ENCODE results near the gene RNF150. TPM values are rescaled to one million over a fixed set of nuclear protein-coding genes. Genes with fewer than 3 reads are reported as not detected.

Gene RNF150
- total RNA-seq, 2 donors from 2014 or later, result 2.3 to 4.6 TPM

DNA sequence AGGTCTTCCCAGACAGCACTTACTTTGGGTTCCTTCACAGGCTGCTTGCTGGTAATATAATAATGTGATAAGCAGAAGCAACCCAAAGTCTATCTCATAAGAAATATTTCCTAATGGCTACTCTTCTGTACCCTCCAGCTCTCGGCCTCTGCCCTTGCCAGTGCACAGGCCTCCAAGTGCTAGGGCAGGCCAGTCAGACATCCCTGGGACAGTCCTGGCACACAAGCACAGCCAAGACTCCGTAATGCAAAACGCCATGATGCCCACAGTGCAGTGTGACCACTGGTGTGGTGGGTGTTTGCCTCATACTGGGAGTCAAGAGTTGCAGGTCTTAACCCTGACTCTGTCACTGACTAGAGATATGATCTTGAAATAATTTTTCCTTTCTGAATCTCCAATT lies 35.1 kb downstream of the RNF150 start:
- TF ChIP-seq, protein P1, sequence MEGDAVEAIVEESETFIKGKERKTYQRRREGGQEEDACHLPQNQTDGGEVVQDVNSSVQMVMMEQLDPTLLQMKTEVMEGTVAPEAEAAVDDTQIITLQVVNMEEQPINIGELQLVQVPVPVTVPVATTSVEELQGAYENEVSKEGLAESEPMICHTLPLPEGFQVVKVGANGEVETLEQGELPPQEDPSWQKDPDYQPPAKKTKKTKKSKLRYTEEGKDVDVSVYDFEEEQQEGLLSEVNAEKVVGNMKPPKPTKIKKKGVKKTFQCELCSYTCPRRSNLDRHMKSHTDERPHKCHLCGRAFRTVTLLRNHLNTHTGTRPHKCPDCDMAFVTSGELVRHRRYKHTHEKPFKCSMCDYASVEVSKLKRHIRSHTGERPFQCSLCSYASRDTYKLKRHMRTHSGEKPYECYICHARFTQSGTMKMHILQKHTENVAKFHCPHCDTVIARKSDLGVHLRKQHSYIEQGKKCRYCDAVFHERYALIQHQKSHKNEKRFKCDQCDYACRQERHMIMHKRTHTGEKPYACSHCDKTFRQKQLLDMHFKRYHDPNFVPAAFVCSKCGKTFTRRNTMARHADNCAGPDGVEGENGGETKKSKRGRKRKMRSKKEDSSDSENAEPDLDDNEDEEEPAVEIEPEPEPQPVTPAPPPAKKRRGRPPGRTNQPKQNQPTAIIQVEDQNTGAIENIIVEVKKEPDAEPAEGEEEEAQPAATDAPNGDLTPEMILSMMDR (IDR thresholded peaks at IDR 0.05), result no peak
- TF ChIP-seq POLR2A (IDR thresholded peaks at IDR 0.05), result no peak
- Histone ChIP-seq H3K36me3 (replicated peaks in 1 of 2; ENCODE audit: insufficient read depth in 1 of 2, low read depth in 2 of 2) (no peaks in the 10 kb centered on the region), H3K4me1 (no peaks in the 10 kb centered on the region), H3K9me3 (no peaks in the 10 kb centered on the region), H3K27me3 (no peaks in the 10 kb centered on the region), H3K27ac (no peak overlapping the region), H3K4me3 (no peak overlapping the region)
- DNase-seq (no peak), ATAC-seq (no peak)
- intact Hi-C loops (cut with DNase I), result no loop called here
- WGBS, 2 donors, result 80 to 83% methylated on average over 3 of the region's 3 CpGs

DNA sequence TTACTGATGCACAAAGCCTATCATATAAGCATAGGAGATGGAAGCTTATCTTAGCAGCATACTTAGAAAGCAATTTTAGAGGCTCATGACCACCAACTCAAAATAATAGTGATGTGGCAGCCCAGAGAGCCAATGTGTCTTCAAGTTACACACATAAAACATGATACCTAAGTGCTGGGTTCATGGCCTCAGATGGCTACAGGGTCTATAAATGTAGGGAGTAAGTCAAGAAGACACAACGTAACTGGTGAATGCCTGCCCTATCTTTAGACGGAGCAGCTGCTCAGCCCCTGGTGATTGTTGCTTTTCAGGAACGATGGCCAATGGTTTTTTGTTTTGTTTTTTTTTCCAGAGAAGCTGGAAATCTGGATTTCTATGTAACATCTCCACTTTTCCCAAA lies 42.8 kb downstream of the RNF150 start:
- intact Hi-C loops (cut with DNase I), result no loop called here
- Histone ChIP-seq H3K4me3 (no peak overlapping the region), H3K9me3 (no peaks in the 10 kb centered on the region), H3K4me1 (no peaks in the 10 kb centered on the region), H3K27ac (no peak overlapping the region), H3K27me3 (no peaks in the 10 kb centered on the region), H3K36me3 (replicated peaks in 1 of 2; ENCODE audit: insufficient read depth in 1 of 2, low read depth in 2 of 2) (no peaks in the 10 kb centered on the region)
- TF ChIP-seq, protein P1 (IDR thresholded peaks at IDR 0.05), result no peak
- TF ChIP-seq POLR2A (IDR thresholded peaks at IDR 0.05), result no peak
- 33 to 45% methylated on average over 3 of the region's 3 CpGs for WGBS, 2 donors
- ATAC-seq (no peak), DNase-seq (no peak)

DNA sequence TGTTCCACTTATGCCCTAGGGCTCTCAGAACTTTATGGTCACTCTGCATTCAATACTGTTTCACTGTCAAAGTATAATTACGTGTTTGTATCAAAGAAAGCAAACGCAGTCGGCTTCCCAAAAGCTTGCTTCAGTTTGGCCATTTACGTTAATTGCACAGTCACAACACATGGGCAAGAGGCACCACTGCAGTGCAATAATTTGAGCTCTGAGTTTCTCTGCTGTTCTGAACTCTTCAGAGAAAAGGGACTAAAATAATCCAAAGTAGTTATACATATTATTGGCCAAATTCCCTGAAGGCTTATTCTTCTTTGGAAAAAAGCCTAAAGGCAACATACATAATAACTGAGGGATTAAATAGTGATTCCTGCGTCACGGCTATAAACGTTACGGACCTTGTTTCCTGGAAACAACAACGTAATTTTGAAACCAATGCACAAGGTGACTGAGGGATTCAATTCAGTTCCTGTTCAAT lies 51.3 kb downstream of the RNF150 start:
- intact Hi-C loops (cut with DNase I), result no loop called here
- H3K27me3 ChIP-seq, result no peaks in the 10 kb centered on the region
- DNase-seq (no peak), ATAC-seq (no peak)
- no peaks in the 10 kb centered on the region for H3K9me3 ChIP-seq
- TF ChIP-seq, protein P1 (IDR thresholded peaks at IDR 0.05), result no peak
- TF ChIP-seq POLR2A (IDR thresholded peaks at IDR 0.05), result no peak
- no peak overlapping the region for H3K4me3 ChIP-seq
- 75 to 76% methylated on average over 9 of the region's 9 CpGs for WGBS, 2 donors
- H3K27ac ChIP-seq, result no peak overlapping the region
- no peaks in the 10 kb centered on the region for H3K36me3 ChIP-seq (replicated peaks in 1 of 2; ENCODE audit: insufficient read depth in 1 of 2, low read depth in 2 of 2)
- no peaks in the 10 kb centered on the region for H3K4me1 ChIP-seq

DNA sequence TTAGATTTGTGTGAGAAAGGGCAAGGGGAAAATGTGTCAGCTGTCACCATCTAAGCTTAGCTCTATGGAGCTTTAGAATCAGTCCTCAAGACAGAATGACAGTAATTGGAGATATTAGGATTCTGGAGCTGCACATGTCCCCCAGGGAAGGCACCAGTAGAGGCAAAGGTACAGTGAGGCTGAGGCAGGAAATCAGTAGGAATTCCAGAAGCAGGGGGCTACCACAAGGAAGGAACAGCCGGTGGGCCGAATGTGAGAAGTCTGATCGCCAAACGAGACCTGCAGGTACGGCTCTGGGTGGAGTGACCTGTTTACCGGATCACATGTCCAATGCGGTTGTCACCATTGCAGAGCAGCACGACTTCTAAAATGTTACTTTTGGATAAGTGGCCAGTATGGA lies 52.6 kb downstream of the RNF150 start:
- TF ChIP-seq, protein P1 (IDR thresholded peaks at IDR 0.05), result no peak
- TF ChIP-seq POLR2A (IDR thresholded peaks at IDR 0.05), result no peak
- no peaks in the 10 kb centered on the region for H3K27me3 ChIP-seq
- no peak overlapping the region for H3K4me3 ChIP-seq
- H3K27ac ChIP-seq, result no peak overlapping the region
- H3K36me3 ChIP-seq (replicated peaks in 1 of 2; ENCODE audit: insufficient read depth in 1 of 2, low read depth in 2 of 2), result no peaks in the 10 kb centered on the region
- WGBS, 2 donors, result 76 to 78% methylated on average over 8 of the region's 8 CpGs
- DNase-seq (no peak), ATAC-seq (no peak)
- H3K4me1 ChIP-seq, result no peaks in the 10 kb centered on the region
- intact Hi-C loops (cut with DNase I), result no loop called here
- no peaks in the 10 kb centered on the region for H3K9me3 ChIP-seq

DNA sequence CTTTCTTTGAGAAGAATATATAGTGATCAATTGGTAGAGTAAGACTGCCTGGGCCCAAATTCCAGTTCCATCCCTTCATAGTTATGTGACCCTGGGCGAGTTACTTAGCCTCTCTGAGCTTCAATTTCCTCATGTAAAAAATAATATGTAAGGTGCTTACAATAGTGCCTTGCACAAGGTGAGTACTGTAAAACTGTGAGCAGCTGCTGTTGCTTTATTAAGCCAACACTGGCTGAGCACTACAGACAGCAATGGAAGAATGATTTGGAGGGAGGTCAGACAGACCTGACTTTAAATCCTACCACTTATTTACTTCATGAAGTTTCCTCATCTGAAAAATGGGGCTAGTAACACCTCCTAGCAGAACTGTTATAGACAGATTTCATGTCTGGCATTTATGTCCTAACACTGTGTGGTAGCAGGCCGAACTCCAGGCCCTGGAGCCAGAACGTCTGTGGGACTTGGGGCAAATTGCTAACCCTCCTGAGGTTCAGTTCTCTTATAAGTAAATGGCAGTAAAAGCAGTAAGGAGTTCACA lies 53.8 kb downstream of the RNF150 start:
- H3K9me3 ChIP-seq, result no peaks in the 10 kb centered on the region
- no peaks in the 10 kb centered on the region for H3K36me3 ChIP-seq (replicated peaks in 1 of 2; ENCODE audit: insufficient read depth in 1 of 2, low read depth in 2 of 2)
- DNase-seq (no peak), ATAC-seq (no peak)
- TF ChIP-seq, protein P1 (IDR thresholded peaks at IDR 0.05), result no peak
- no peak for TF ChIP-seq POLR2A (IDR thresholded peaks at IDR 0.05)
- no peak overlapping the region for H3K27ac ChIP-seq
- intact Hi-C loops (cut with DNase I), result no loop called here
- 62% methylated on average over 3 of the region's 3 CpGs for WGBS, 2 donors
- H3K27me3 ChIP-seq, result no peaks in the 10 kb centered on the region
- H3K4me3 ChIP-seq, result no peak overlapping the region
- H3K4me1 ChIP-seq, result no peaks in the 10 kb centered on the region

Measured in body of pancreas (tissue), 4 donors.